ENCODE data around the gene HDAC4.

HDAC4 gene

GRCh38 chr2:239124152-239124899, 276.5 kb downstream of the HDAC4 start:
- Histone ChIP-seq H3K27ac (no peak overlapping the region), H3K9me3 (no peaks in the 10 kb centered on the region), H3K36me3 (peaks cover 89% of the 10 kb centered on the region), H3K4me3 (ENCODE audit: low read depth in 1 of 2, low read length in 1 of 2) (no peak overlapping the region), H3K27me3 (no peaks in the 10 kb centered on the region), H3K4me1 (ENCODE audit: control insufficient read depth in 1 of 2, insufficient read depth in 1 of 2, low read depth in 1 of 2, low read length in 1 of 2) (no peaks in the 10 kb centered on the region)
- TF ChIP-seq CTCF (IDR thresholded peaks at IDR 0.05), result no peak

GRCh38 chr2:239122421-239123110, 278.3 kb downstream of the HDAC4 start:
- no peak overlapping the region for H3K4me3 ChIP-seq (ENCODE audit: low read depth in 1 of 2, low read length in 1 of 2)
- H3K9me3 ChIP-seq, result no peaks in the 10 kb centered on the region
- H3K27me3 ChIP-seq, result no peaks in the 10 kb centered on the region
- H3K4me1 ChIP-seq (ENCODE audit: control insufficient read depth in 1 of 2, insufficient read depth in 1 of 2, low read depth in 1 of 2, low read length in 1 of 2), result no peaks in the 10 kb centered on the region
- H3K27ac ChIP-seq, result no peak overlapping the region
- no peak for TF ChIP-seq CTCF (IDR thresholded peaks at IDR 0.05)
- H3K36me3 ChIP-seq, result peaks cover 89% of the 10 kb centered on the region

GRCh38 chr2:239121600-239122012, 279.2 kb downstream of the HDAC4 start:
- Histone ChIP-seq H3K36me3 (peaks cover 88% of the 10 kb centered on the region), H3K27ac (no peak overlapping the region), H3K4me1 (ENCODE audit: control insufficient read depth in 1 of 2, insufficient read depth in 1 of 2, low read depth in 1 of 2, low read length in 1 of 2) (no peaks in the 10 kb centered on the region), H3K27me3 (no peaks in the 10 kb centered on the region), H3K4me3 (ENCODE audit: low read depth in 1 of 2, low read length in 1 of 2) (no peak overlapping the region), H3K9me3 (no peaks in the 10 kb centered on the region)
- TF ChIP-seq CTCF (IDR thresholded peaks at IDR 0.05), result no peak

- Histone ChIP-seq H3K27ac (no peak overlapping the region), H3K27me3 (no peaks in the 10 kb centered on the region), H3K36me3 (peaks cover 88% of the 10 kb centered on the region)
These were observed 280.2 kb downstream of the HDAC4 start for GRCh38 chr2:239120664-239121063.

More at GRCh38 chr2:239120664-239121063, 280.2 kb downstream of the HDAC4 start:
- Histone ChIP-seq H3K4me1 (ENCODE audit: control insufficient read depth in 1 of 2, insufficient read depth in 1 of 2, low read depth in 1 of 2, low read length in 1 of 2) (no peaks in the 10 kb centered on the region), H3K4me3 (ENCODE audit: low read depth in 1 of 2, low read length in 1 of 2) (no peak overlapping the region), H3K9me3 (no peaks in the 10 kb centered on the region)
- no peak for TF ChIP-seq CTCF (IDR thresholded peaks at IDR 0.05)
